Esophagus squamous epithelium (tissue), 4 donors: ENCODE data around the gene PPP2R5E.

Experiments used
- POLR2A ChIP-seq, 4 donors: fragments of 450-650 bp; IDR thresholded peaks; one replicate each; pipeline ENCODE4 v1.6.1; 2017; ENCODE audit warnings: antibody characterized with exemption in 4 of 4, mild to moderate bottlenecking in 4 of 4, moderate library complexity in 3 of 4
- TF ChIP-seq, protein P1 (sequence below), 6 experiments: fragments of 450-650 bp in 4 of 6; fragments of 200-600 bp in 2 of 6; sonication (generic) in 2 of 6; IDR thresholded peaks; one replicate each; pipeline ENCODE4 v1.5.1; 2016 to 2019; ENCODE audit warnings: antibody characterized with exemption in 6 of 6, mild to moderate bottlenecking in 4 of 6, moderate library complexity in 4 of 6

DNA sequence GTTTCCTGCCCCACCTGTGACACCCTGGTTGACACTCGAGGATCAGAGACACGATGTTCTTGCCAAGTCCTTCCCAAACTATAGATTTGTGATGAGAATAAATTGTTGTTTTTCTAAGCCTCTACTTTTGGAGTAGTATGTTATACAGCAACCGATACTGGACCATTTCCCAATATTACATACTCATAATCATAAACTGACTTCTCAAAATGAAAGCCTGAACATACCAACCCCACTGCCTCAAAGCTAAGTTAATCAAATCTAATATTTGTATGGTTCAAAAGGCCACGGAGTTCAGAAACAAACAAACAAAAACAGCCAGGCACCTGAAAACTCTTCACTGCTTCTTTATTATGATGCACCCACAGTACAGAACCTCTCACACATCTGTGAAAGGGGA, 172.1 kb downstream of the PPP2R5E start:
- no peak for TF ChIP-seq POLR2A (IDR thresholded peaks at IDR 0.05)
- TF ChIP-seq, protein P1, sequence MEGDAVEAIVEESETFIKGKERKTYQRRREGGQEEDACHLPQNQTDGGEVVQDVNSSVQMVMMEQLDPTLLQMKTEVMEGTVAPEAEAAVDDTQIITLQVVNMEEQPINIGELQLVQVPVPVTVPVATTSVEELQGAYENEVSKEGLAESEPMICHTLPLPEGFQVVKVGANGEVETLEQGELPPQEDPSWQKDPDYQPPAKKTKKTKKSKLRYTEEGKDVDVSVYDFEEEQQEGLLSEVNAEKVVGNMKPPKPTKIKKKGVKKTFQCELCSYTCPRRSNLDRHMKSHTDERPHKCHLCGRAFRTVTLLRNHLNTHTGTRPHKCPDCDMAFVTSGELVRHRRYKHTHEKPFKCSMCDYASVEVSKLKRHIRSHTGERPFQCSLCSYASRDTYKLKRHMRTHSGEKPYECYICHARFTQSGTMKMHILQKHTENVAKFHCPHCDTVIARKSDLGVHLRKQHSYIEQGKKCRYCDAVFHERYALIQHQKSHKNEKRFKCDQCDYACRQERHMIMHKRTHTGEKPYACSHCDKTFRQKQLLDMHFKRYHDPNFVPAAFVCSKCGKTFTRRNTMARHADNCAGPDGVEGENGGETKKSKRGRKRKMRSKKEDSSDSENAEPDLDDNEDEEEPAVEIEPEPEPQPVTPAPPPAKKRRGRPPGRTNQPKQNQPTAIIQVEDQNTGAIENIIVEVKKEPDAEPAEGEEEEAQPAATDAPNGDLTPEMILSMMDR (IDR thresholded peaks at IDR 0.05): no peak
